ENCODE measurements around the gene ISOC2.

Gene ISOC2

DNA sequence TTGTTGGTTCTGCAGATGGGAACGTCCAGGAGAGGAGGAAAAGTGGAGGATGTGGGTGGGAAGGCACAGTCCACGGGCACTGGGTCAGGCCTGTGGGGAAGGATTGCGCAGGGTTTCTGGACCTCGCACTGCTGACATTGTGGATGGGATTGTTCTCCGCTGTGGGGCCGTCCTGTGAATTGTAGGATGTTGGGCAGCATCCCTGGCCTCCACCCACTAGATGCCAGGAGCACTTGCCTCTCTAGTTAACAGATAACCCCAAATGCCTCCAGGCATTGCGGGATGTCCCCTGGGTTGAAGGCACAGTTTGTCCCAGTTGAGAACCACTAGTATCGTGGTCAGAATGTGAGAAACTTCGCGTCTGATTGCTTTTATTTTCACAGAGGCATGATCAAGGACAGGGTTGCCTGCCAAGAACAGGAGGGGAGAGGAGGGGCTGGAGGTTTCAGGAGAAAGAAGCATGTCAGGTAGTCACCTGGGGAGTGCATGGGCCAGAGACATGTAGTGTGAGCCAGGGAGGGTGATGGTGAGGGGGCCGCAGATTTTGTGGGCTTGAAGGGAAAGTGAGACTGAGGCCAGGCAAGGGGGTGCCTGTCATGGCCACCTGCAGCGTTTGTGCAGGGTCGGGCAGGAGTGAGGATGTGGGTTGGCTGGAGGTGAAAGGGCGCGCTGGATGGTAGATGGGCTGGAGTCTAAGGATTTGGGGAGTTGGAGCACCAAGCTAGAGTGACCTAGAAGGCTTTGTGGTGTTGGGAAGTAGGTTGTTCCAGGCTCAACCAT is 18.2 kb upstream of the ISOC2 start:
- FAIRE-seq: no peak

DNA sequence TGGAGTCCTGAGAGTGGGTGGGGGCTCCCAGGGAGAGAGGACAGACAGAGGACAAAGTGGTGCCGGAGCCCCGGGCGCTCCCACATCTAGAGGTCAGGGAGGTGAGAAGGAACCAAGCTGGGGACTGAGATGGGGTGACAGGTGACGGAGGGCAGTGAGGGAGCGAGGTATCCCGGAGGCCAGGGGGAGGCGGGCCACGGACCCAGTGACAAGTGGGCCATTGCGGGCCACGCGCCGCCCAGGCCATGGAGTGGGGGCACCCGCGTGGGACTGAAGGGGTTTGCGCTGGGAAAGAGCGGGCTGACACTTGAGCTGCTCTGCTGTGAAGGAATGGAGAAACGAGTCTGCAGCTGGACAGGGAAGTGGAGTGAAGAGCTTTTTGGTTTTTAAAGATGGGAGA is 17.6 kb upstream of the ISOC2 start:
- FAIRE-seq: no peak

More for the DNA sequence above, 18.2 kb upstream of the ISOC2 start:
- DNase-seq (ENCODE audit: insufficient read length, low spot score): no peak

DNA sequence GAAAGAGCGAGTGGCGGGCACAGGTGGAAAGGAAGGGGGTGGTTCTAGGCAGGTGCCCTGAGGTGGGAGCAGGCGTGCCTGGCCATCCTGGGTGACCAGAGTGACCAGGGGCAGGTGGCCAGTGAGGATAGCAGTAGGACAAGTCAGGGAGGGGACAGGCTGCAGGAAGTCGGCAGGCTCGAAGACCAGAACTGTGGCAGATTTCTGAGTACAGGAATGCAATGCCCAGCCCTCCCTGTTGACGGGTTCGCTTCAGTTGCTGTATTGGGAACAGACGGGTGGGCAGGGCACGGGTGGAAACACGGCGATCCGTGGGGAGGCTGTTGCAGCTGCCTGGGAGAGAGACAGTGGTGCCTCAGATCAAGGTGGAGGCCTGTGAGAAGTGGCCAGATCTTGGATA is 16.9 kb upstream of the ISOC2 start:
- FAIRE-seq (no peak), DNase-seq (ENCODE audit: insufficient read length, low spot score) (no peak)

More for the DNA sequence above, 17.6 kb upstream of the ISOC2 start:
- no peak for DNase-seq (ENCODE audit: insufficient read length, low spot score)

DNA sequence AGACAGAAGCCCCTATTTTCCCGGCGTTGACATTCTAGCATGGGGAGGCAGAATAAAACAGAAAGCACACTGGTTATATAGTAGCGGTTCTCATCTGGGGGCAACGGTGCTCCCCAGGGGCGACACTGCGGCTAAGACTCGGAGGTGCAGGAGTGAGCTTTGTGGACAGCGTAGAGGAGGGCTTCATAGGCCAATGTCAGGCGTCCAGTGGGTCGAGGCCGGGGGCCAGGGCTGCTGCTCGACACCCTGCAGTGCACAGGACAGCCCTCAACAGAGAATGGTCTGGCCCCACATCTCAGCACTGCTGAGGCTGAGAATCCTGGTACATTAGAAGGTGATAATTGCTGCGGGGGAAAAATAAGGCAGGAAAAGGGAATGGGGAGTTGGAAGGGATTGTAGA is 16.5 kb upstream of the ISOC2 start:
- DNase-seq (ENCODE audit: insufficient read length, low spot score) (no peak), FAIRE-seq (no peak)

DNA sequence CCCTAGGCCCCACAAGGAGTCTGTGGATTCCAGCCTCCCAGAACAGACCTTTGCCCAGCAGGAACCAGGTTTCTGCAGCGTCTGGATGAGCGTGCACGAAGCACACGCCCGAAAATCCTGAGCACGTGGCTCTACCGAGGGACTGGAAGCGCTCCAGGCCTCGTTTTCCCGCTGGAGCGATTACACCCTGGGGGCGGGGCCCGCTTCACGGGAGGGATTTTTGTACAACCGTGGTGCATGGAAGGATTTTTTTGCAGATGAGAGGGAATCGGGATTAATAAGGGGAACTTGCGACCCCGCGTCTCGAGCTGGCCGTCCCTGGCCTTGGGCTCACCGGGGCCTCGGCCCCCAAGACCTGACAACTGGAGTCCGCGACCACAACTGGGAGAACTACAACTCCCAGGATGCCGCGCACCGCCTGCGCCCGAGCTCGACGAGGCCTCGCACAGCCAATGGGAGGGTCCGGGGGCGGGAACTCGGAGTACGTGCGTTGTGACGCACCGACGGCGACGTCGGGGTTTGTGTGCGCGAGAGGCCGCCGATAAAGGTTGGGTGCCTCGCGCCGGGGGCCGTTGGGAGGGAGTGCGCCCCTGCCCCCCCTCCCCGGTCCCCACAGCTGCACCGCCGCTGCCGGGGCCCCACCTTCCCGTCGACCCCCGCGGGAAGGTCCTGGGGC is 14.8 kb upstream of the ISOC2 start, which contains the start of gene ZNF628:
Gene ZNF628, plus strand, starts transcription at position 518 of the 676 bp plus-strand sequence. CDS start 3,294 bp downstream, outside the sequence.
- DNase-seq (ENCODE audit: insufficient read length, low spot score) (peak; percentile 98), FAIRE-seq (peak; percentile 86)

DNA sequence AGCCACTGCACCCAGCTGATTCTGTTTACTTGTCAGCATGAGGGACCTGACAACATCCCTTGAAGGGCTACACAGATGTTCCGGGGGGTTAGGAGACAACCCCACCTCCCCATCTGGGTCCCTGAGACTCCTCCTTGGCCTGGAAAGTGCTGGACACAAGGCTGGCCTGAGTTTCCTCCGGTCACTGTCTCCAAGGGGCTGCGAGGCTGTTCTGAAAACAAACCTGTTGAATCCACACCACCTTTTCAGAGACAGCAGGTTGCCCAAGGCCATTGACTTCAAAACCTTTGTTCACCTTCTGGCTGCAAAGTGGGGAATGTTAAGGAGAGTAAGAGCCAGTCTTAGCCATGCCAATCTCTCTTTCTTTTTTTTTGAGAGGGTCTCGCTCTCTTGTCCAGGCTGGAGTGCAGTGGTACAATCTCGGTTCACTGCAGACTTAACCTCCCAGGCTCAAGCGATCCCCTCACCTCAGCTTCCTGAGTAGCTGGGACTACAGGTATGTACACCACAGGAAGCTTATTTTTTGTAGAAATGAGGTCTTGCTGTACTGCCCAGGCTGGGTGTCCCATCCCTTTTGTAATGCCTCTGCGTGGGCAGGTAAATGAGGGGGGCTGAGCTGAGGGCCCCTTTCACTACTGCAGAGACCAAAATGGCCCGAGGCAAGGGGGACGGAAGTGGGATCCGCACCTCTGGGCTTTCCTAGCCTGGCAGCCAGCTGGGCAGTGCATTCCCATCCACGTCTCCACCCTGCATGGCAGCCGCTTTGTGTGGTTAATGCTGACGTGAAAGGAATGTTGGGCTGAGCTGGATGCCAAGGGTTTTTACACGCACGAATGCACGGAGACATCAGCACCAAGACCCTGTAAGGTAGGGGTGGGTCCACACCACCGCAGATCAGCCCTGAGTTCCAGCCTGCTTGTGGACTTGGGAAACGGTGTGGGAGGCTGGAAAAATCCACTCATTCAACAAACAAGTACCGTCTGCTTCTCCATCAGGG is 13.1 kb upstream of the ISOC2 start:
- FAIRE-seq (no peak), DNase-seq (ENCODE audit: insufficient read length, low spot score) (no peak)

- no peak for FAIRE-seq
- DNase-seq (ENCODE audit: insufficient read length, low spot score): no peak
These were observed 12.0 kb upstream of the ISOC2 start for GRCh38 chr19:55473225-55474012.

DNA sequence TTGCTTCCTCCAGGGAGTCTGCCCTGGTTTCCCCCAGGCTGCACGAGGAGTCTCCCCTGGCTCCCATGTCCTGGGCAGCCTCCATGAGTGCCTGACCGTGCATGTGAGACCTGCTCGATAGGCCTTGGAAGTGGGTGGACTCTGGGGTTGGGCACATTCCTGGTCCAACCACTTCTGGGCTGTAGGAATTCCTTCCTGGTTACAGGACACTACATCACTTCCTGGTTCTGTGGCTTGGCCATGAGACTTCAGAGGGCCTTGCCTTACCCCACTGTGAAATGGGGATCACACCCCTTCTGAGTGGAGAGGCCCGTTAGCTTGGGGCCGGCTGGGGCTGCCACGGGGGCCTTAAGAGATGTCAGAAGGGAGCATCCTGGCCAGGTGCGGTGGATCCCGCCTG is 11.0 kb upstream of the ISOC2 start:
- DNase-seq (ENCODE audit: insufficient read length, low spot score) (no peak), FAIRE-seq (no peak)

GRCh38 chr19:55471266-55471665 is 9.8 kb upstream of the ISOC2 start:
- no peak for FAIRE-seq
- DNase-seq (ENCODE audit: insufficient read length, low spot score): no peak

- FAIRE-seq: no peak
These were observed 6.6 kb upstream of the ISOC2 start for GRCh38 chr19:55468054-55468393.

DNA sequence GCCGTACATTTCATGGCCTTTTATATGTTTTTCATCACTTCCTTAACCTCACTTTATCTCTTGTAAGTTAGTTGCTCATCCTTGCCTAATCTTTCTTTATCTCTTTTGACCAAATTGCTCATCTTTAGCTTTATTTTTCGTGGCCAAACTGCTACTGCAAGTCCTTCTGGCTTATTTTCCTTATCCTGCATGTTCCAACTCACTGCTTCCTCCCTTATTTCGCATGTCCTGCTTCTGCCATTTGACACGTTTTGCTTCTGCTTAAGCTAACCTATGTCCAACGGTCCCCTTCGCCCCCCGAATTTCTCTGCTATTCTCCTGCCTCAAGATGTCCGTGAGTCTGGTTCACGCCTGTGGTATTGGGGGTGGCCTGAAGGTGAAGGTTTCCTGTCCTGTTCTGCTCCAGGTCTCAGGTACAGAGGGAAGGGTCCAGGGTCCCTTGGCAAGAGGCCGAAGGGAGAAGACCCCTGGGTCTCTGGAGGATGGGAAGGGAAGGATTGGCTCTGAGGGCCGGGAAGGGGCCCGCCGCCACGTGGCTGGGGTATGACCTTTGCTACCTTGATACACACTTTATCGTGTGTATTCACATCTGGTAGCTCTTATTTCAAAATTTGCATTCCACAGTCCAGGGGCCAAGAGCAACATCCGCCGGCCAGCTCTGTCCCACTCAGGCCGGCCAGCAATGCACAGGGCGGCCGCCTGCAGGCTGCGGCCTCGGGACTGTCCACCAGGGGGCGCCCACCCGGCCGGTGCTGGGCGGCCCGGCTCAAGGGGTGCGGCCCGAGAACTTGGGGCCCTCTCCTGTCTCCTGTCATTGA is 6.0 kb upstream of the ISOC2 start:
- DNase-seq (ENCODE audit: insufficient read length, low spot score) (peak; percentile 68), FAIRE-seq (peak; percentile 49)

More at GRCh38 chr19:55468054-55468393, 6.6 kb upstream of the ISOC2 start:
- no peak for DNase-seq (ENCODE audit: insufficient read length, low spot score)

GRCh38 chr19:55466241-55466614 is 4.8 kb upstream of the ISOC2 start:
- FAIRE-seq (no peak), DNase-seq (ENCODE audit: insufficient read length, low spot score) (no peak)

GRCh38 chr19:55465460-55466240 is 4.2 kb upstream of the ISOC2 start:
- no peak for FAIRE-seq
- no peak for DNase-seq (ENCODE audit: insufficient read length, low spot score)

GRCh38 chr19:55464662-55465054 is 3.2 kb upstream of the ISOC2 start, which contains the start of gene C19orf85:
C19orf85 (minus strand) TSS chr19:55464751; CDS start chr19:55464554, 197 bp downstream.
- no peak for DNase-seq (ENCODE audit: insufficient read length, low spot score)
- FAIRE-seq: no peak

DNA sequence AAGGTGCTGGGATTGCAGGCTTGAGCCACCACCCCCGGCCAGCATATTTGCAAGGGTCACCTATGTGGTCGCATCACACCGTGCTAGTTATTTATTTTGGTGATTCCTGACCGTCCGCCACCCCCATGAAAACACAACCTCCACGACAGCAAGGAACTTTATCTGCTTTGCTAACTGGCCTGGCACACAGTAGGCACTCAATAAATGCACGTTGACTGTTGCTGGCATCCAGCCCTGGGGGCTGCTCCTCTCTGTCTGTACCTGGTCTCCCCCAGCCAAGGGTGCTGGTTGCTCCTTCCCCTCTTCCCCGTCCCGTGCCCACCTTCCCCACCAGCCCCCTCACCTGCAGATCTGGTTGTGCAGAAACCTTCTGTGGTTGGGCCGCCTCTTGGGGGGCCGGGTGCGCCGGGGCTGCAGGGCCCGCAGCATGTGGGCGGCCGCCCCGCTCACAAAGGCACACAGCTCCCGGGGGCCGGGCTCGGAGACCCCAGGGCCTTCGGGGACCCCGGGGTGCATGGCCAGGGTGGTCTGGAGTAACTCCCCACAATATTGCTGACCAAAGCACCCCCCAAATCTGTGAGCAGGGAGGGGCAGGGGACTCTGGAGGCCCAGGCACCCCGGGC is 2.7 kb upstream of the ISOC2 start:
- no peak for FAIRE-seq
- no peak for DNase-seq (ENCODE audit: insufficient read length, low spot score)

GRCh38 chr19:55463583-55464031 is 2.2 kb upstream of the ISOC2 start:
- FAIRE-seq: no peak
- no peak for DNase-seq (ENCODE audit: insufficient read length, low spot score)

DNA sequence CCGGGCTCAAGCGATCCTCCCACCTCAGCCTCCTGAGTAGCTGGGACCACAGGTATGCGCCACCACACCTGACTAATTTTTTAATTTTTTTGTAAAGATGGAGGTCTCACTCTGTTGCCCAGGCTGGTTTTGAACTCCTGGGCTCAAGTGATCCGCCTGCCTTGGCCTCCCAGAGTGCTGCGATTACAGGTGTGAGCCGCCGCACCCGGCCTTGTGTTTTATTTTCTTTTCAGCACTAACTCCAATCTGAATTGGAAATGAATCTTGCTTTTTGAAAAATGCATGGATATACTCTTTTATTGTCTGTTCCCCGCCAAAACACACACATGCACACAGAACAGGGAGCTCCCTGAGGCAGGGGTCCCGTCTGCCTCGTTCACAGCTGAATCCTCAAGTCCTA is 1.3 kb upstream of the ISOC2 start:
- no peak for DNase-seq (ENCODE audit: insufficient read length, low spot score)

More for the DNA sequence above, 1.3 kb upstream of the ISOC2 start:
- FAIRE-seq: no peak

Data from HTR-8/SVneo (cell line).